MG63 (cell line): ENCODE measurements around the gene FBXO27. TPM values are rescaled to one million over a fixed set of nuclear protein-coding genes. Genes with fewer than 3 reads are reported as not detected.
"Not testable (repeated sequence)": the region's sequence is repeated elsewhere in the genome, so short reads cannot be mapped to it uniquely, and the experiment has no call there.

ENCODE experiments used
- DNase-seq: peaks from one replicate; pipeline ENCODE4 v3.0.0-alpha.2; 2020
- H3K27me3 ChIP-seq: fragments of 250-450 bp; sonication (Bioruptor Pico); 2 replicates; pipeline ENCODE4 v1.5.1; 2020; ENCODE audit warnings: mild to moderate bottlenecking, moderate library complexity
- H3K36me3 ChIP-seq: fragments of 250-450 bp; sonication (Bioruptor Pico); 2 replicates; pipeline ENCODE4 v1.5.1; 2020; ENCODE audit warnings: mild to moderate bottlenecking, moderate library complexity
- H3K4me3 ChIP-seq: fragments of 250-450 bp; sonication (Bioruptor Pico); 2 replicates; pipeline ENCODE4 v1.5.1; 2020; ENCODE audit warnings: mild to moderate bottlenecking, moderate library complexity
- H3K9me3 ChIP-seq: fragments of 250-450 bp; sonication (Bioruptor Pico); 2 replicates; pipeline ENCODE4 v1.5.1; 2020; ENCODE audit warnings: mild to moderate bottlenecking, moderate library complexity
- total RNA-seq: library from RNA; depleted of rRNA; stranded (reverse); fragments of >200 nt; shearing (Covaris generic); gene quantifications from 2 replicates; pipeline ENCODE4 v1.2.3, GENCODE V29; 2014; ENCODE audit warnings: low replicate concordance; rRNA removed

FBXO27 gene, protein sequence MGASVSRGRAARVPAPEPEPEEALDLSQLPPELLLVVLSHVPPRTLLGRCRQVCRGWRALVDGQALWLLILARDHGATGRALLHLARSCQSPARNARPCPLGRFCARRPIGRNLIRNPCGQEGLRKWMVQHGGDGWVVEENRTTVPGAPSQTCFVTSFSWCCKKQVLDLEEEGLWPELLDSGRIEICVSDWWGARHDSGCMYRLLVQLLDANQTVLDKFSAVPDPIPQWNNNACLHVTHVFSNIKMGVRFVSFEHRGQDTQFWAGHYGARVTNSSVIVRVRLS
- 0.82 TPM in 1 of 2 replicates, not detected in the other for total RNA-seq

DNA sequence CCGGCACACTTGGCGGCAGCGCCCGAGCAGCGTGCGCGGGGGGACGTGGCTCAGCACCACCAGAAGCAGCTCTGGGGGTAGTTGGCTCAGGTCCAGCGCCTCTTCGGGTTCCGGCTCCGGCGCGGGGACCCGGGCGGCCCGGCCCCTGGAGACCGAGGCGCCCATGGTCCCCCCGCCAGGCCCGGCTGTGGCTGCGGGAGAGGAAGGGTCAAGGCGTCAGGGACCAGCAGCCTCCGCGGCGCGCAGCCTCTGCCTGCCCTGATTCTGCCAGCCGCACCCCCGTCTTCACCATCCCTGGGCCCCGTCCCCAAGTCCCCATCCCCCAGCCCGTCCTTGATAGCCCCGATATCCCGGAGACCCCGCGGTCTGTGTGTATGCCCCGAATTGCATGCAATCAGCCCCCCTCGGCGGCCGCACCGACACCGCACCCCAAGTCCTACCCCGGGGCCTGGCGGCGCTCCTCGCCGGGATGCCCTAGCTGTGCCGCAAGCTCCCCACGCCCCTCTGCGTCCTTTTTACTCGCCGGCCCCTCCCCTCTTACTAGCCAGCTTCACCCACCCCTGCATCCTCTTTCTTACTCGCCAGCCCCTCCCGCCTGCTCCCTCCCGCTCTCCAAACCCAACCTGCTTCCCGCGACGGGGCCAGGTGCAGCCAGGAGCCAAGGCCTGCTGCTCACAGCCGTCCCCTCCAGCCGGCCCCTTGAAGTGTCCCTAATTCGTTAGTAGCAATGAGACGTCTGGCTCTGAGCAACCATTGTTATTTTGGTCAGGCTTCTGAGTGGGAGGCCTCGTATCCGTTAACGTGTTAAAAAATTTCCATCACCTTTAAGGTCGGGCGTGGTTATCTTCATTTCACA lies at the start of gene FBXO27:
Gene FBXO27 (minus strand): TSS at position 487 of the 856 bp plus-strand sequence. CDS start 322 bp downstream, at position 165.
- H3K36me3 ChIP-seq, result no peaks in the 10 kb centered on the region
- 0 out of 2 replicates have a peak, but pooled peaks cover 3% of the 10 kb centered on the region for H3K27me3 ChIP-seq
- H3K4me3 ChIP-seq, result peak within 1 kb of the TSS; percentile 57
- H3K9me3 ChIP-seq, result no peaks in the 10 kb centered on the region
- DNase-seq, result no peak

DNA sequence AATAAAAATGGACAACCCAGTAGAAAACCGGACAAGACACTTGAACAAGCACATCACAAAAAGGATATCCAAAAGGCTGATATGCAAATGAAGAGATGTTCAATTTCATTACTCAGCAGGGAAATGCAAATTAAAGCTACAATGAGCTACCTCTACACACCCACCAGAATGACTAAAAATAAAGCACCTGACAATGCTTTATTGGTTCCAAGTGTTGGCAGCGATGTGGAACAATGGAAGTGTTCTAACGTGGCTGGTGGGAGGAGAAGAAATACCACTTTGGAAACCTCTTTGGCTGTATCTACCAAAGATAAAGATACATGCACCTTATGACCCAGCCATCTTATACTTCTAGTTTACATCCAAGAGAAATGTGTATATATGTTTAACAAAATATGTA lies 48.1 kb upstream of the FBXO27 start:
- Histone ChIP-seq H3K36me3 (no peaks in the 10 kb centered on the region), H3K27me3 (no peaks in the 10 kb centered on the region), H3K4me3 (no peak overlapping the region), H3K9me3 (no peaks in the 10 kb centered on the region)
- no peak for DNase-seq

DNA sequence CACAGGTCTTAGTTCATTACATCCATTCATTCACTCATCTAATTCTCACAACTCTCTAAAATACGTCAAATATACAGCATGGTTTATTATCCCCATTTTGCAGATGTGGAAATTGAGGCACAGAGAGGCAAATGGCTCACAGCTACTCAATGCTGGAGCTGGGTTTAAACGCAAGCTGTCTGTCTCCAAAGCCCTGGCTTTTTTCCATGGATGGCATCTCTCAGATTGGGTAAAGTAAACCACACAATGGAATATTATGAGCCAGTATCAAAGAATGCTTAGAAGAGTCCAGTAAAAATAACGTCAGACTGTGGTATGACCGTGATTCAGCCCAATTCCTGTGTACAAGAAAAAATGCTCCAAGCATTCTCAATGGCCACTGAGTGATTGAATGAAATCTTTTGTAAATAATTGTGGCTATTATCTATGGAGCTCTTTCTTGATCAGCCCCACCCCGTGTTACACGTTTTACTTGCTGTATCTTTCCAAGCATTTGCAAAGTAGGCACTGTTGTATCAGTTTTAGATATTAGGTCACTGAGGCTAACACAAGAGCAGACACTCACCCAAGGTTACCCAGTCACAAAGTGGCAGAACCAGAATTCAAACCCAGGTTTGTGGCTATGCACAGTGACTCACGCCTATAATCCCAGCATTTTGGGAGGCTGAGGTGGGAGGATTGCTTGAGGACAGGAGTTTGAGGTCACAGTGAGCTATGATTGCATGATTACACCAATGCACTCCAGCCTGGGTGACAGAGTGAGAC lies 46.3 kb upstream of the FBXO27 start:
- H3K4me3 ChIP-seq, result no peak overlapping the region
- H3K9me3 ChIP-seq, result no peaks in the 10 kb centered on the region
- DNase-seq, result peak; percentile 88
- no peaks in the 10 kb centered on the region for H3K36me3 ChIP-seq
- H3K27me3 ChIP-seq, result no peaks in the 10 kb centered on the region

DNA sequence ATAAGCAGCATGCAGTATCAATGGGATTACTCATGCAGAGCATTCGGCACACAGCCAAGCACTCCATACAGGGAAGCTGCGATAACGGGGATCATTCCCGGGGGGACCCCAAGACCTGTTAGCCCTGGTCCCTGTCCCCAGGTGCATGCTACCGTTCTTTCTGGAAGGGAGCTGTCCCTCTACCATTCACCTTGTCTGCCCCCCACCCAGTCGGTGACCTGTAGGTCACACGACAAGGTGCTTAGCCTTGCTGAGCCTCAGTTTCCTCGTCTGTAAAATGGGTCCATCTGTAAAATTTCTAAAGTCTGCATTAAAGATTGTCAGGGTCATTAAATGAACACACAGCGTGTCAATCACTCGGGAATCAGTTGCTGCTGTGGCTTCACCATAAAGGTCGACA lies 45.0 kb upstream of the FBXO27 start:
- Histone ChIP-seq H3K27me3 (no peaks in the 10 kb centered on the region), H3K9me3 (no peaks in the 10 kb centered on the region), H3K4me3 (no peak overlapping the region), H3K36me3 (no peaks in the 10 kb centered on the region)
- no peak for DNase-seq

DNA sequence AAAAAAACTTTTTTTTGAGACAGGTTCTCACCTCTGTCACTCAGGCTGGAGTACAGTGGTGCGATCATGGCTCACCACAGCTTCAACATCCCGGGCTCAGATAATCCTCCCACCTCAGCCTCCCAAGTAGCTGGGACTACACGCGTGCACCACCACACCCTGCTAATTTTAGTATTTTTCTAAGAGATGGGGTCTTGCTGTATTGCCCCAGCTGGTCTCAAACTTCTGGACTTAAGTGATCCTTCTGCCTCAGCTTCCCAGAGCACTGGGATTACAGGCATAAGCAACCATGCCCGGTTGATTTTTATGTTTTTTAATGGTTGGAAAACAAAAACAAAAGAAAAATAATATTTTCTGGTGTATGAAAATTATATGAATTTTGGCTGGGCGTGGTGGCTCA lies 42.6 kb upstream of the FBXO27 start:
- no peaks in the 10 kb centered on the region for H3K27me3 ChIP-seq
- no peaks in the 10 kb centered on the region for H3K9me3 ChIP-seq
- no peak for DNase-seq
- no peak overlapping the region for H3K4me3 ChIP-seq
- H3K36me3 ChIP-seq, result no peaks in the 10 kb centered on the region

DNA sequence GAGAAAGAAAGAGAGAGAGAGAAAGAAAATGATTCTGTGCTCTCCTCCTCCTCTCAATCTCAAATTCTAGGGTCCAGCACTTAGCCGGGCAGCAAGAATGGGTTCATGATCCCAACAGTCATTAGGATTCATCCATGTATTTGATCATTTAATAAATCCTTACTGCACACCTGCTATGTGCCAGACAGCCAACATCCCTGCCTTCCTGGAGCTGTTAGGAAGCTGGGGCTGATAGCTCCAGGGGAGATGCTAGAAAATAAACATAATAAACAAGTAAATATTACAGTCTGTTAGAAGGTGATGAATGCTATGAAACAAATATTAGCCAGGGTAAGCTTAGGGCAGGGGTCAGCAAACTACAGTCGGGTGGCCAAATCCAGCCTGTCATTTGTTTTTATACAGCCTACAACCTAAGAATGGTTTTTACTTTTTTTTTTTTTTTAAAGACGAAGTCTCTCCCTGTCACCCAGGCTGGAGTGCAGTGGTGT lies 41.9 kb upstream of the FBXO27 start:
- H3K4me3 ChIP-seq, result no peak overlapping the region
- H3K9me3 ChIP-seq, result no peaks in the 10 kb centered on the region
- no peaks in the 10 kb centered on the region for H3K36me3 ChIP-seq
- no peak for DNase-seq
- H3K27me3 ChIP-seq, result no peaks in the 10 kb centered on the region

DNA sequence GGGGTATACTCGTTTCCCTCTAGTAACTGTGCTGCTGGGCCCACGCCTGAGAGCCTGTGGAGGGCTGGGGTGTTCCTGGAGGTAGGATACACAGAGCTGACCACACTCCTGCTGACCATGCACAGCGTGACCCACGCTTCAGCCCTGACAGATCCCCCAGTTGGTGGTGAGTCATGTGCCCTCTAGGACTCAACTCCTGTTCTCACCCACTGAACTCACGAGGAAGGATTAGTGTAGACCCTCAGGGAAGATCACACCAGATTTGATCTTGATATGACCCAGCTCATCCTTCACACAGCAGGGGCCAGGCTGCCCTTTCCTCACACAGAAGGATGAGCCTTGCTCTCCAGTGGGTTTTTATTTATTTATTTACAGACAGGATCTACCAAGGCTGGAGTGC lies 38.5 kb upstream of the FBXO27 start:
- H3K36me3 ChIP-seq, result no peaks in the 10 kb centered on the region
- no peak overlapping the region for H3K4me3 ChIP-seq
- peaks cover 4% of the 10 kb centered on the region; the same call in 1 of the 2 replicates for H3K9me3 ChIP-seq
- H3K27me3 ChIP-seq, result no peaks in the 10 kb centered on the region
- peak; percentile 57 for DNase-seq

DNA sequence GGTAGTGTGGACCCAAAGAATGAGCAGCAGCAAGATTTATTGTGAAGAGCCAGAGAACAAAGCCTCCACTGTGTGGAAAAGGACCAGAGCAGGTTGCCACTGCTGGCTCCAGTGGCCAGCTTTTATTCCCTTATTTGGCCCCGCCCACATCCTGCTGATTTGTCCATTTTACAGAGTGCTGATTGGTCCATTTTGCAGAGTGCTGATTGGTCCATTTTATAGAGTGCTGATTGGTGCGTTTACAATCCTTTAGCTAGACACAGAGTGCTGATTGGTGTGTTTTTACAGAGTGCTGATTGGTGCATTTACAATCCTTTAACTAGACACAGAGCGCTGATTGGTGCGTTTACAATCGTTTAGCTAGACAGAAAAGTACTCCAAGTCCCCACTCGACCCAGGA lies 35.9 kb upstream of the FBXO27 start:
- not testable (repeated sequence) for H3K27me3 ChIP-seq, H3K36me3 ChIP-seq, DNase-seq, H3K4me3 ChIP-seq, H3K9me3 ChIP-seq

DNA sequence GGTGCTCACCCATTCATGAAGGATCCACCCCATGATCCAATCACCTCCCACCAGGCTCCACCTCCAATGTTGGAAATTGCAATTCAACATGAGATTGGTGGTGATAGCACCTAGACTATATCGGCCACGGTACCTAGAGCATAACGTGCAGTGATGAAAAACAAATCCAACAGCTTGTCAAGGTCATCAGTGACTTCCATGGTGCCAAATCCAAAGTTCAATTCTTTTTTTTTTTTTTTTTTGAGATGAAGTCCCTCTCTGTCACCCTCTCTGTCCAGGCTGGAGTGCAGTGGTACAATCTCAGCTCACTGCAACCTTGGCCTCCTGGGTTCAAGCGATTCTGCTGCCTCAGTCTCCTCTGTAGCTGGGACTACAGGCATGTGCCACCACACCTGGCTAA lies 34.8 kb upstream of the FBXO27 start:
- no peaks in the 10 kb centered on the region for H3K27me3 ChIP-seq
- peaks cover 4% of the 10 kb centered on the region; the same call in 1 of the 2 replicates for H3K9me3 ChIP-seq
- H3K4me3 ChIP-seq, result no peak overlapping the region
- DNase-seq, result no peak
- no peaks in the 10 kb centered on the region for H3K36me3 ChIP-seq

DNA sequence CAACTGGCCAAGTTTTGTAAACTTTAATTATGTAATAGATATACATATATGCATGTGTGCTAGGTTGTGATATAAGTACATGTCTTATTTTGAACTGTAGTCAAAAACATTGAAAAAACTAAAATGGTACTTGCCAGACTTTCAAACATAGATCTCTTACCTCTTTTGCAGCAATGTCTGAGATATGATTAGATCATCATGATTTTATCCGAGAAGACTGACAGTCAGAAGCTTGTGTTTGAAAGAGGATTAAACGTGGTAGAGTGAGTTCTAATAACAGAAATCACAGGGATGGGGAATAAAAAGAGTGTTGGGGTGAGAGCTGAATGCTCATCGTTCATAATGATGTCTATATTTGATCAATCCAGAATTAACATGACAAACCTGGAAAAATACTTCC lies 33.6 kb upstream of the FBXO27 start:
- Histone ChIP-seq H3K27me3 (no peaks in the 10 kb centered on the region), H3K9me3 (peaks cover 4% of the 10 kb centered on the region; the same call in 1 of the 2 replicates), H3K36me3 (no peaks in the 10 kb centered on the region), H3K4me3 (no peak overlapping the region)
- no peak for DNase-seq

DNA sequence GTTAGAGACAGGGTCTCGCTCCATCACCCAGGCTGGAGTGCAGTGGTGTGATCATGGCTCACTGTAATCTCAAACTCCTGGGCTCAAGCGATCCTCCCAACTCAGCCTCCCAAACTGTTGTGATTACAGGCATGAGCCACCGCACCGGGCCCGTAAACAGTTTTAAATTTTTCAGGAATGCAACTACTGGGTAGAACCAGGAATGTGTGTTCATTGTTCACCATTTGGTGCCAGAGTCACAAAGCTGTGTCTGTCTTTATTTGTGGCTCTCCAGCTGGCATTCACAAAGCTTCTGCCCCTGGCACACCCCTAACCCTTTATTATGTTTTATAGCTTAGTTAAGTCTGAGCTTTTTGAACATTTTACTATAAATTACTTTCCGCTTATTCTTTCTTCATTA lies 32.1 kb upstream of the FBXO27 start:
- H3K27me3 ChIP-seq, result no peaks in the 10 kb centered on the region
- H3K4me3 ChIP-seq, result no peak overlapping the region
- H3K9me3 ChIP-seq, result peaks cover 4% of the 10 kb centered on the region; the same call in 1 of the 2 replicates
- peak; percentile 55 for DNase-seq
- H3K36me3 ChIP-seq, result no peaks in the 10 kb centered on the region

DNA sequence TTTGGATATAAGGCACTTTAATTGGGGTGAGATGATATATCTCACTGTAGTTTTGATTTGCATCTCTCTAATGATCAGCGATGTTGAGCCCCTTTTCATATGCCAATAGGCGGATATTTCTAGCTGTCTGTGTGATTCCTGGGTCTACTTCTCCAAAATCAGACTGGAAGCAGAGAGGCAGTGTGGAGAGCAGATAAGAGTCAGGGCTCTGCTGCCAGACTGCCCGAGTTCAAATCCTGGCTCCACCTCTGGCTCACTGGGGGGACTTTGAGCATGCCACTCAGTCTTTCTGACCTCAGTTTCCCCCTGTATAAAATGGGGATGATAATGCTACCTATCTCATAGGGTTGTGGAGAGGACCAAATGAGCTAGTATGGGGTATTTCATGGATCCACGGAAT lies 27.8 kb upstream of the FBXO27 start:
- Histone ChIP-seq H3K4me3 (no peak overlapping the region), H3K36me3 (no peaks in the 10 kb centered on the region), H3K27me3 (no peaks in the 10 kb centered on the region), H3K9me3 (0 out of 2 replicates have a peak, but pooled peaks cover 3% of the 10 kb centered on the region)
- no peak for DNase-seq

DNA sequence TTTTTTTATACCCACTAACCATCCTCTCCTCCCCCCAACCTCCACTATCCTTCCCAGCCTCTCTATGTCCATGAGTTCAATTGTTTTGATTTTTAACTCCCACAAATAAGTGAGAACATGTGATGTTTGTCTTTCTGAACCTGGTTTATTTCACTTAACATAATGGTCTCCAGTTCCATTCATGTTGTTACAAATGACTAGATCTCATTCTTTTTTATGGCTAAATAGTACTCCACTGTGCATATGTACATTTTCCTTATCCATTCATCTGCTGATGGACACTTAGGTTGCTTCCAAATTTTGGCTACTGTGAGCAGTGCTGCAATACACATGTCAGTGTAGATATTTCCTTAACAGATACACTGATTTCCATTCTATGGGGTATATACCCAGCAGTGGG lies 27.0 kb upstream of the FBXO27 start:
- no peak overlapping the region for H3K4me3 ChIP-seq
- no peak for DNase-seq
- H3K9me3 ChIP-seq, result 0 out of 2 replicates have a peak, but pooled peaks cover 3% of the 10 kb centered on the region
- H3K27me3 ChIP-seq, result no peaks in the 10 kb centered on the region
- no peaks in the 10 kb centered on the region for H3K36me3 ChIP-seq

DNA sequence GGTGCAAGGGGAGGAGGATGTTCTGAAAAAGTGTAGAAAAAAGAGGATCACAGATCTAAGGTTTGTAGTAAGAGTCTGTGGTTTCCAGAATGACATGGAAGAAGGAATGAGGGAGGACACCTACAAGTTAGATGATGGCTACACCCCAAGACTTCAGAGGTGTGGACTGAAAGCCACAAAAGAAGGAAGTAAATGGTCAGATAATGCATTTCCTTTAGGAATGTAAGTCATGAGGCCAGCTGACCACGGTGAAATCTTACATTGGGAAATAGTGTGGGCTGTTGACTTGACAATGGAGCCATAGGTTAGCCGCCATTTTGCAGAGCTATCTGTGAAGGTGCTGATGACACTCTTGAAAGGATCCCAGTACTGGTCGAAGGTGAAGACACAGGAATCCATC lies 25.3 kb upstream of the FBXO27 start:
- 0 out of 2 replicates have a peak, but pooled peaks cover 3% of the 10 kb centered on the region for H3K9me3 ChIP-seq
- no peaks in the 10 kb centered on the region for H3K36me3 ChIP-seq
- DNase-seq, result no peak

DNA sequence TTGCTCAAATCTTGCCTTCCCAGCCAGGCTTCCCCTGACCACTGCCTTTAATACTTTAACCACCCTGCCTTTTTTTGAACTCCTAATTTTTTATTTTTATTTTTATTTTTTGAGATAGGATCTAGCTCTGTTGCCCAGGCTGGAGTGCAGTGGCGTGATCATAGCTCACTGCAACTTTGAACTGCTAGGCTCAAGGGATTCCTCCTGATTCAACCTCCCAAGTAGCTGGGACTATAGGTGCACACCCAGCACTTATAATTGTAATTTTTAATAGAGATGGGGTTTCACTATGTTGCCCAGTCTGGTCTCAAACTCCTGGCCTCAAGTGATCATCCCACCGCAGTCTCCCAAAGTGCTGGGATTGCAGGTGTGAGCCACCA lies 21.7 kb upstream of the FBXO27 start:
- DNase-seq, result no peak
- no peaks in the 10 kb centered on the region for H3K27me3 ChIP-seq
- H3K36me3 ChIP-seq, result no peaks in the 10 kb centered on the region
- 0 out of 2 replicates have a peak, but pooled peaks cover 3% of the 10 kb centered on the region for H3K9me3 ChIP-seq
- no peak overlapping the region for H3K4me3 ChIP-seq

More for the DNA sequence above, 25.3 kb upstream of the FBXO27 start:
- no peaks in the 10 kb centered on the region for H3K27me3 ChIP-seq
- no peak overlapping the region for H3K4me3 ChIP-seq

DNA sequence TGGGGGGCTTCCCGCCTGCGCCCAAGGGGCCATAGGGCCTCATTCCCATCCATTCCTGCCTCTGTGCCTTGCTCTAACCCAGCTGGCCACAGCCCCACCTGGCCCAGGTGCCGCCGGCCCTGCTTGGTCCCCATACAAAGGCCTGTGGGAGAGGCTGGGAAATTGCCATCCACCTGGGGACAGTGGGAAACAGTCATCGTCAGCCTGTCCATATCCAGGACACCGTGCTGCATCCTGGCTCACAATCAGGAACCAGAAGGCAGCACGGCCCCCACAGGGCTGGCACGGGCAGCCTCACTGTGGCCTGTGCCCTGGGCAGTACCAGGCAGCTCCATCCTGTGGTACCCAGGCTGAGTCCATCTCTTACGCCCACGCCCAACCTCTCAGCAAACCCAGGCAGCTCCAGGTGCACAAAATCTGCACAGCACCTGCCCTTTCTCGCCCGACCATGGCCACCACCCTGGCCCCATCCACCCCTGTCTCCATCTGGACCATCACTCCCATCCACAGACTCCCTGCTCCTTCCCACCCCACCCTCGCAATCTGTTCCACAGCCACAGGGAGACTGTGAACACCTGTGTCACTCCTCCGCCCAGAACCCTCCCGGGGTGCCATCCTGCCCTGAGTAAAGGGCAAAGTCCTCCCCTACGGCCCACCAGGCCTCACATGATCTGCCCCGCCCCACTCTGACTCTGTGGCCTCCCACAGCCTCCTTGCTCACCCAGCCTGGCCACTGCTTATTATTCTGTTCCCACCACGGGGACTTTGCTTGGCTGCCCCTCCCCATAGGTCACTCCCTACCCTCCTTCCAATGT lies 21.1 kb upstream of the FBXO27 start:
- Histone ChIP-seq H3K36me3 (no peaks in the 10 kb centered on the region), H3K9me3 (0 out of 2 replicates have a peak, but pooled peaks cover 3% of the 10 kb centered on the region), H3K4me3 (no peak overlapping the region), H3K27me3 (no peaks in the 10 kb centered on the region)
- no peak for DNase-seq
